Trophoblast cell (in vitro differentiated cells and primary cell): Measurements from ENCODE around the gene TBX4.

Experiments used
- DNase-seq, 2 donors: peaks; one replicate each; pipeline ENCODE4 v3.0.0-alpha.2; 2016
- H2AFZ ChIP-seq: 2 replicates; pipeline ENCODE4 v1.6.1; 2013; ENCODE audit warnings: low read length, moderate library complexity, mild to moderate bottlenecking; ENCODE audit not compliant: insufficient read depth, poor library complexity
- H2AK5ac ChIP-seq: 2 replicates; pipeline ENCODE4 v1.6.1; 2013; ENCODE audit warnings: mild to moderate bottlenecking, low read length
- H2BK120ac ChIP-seq: 2 replicates; pipeline ENCODE4 v1.6.1; 2013; ENCODE audit warnings: low read length, mild to moderate bottlenecking, moderate library complexity; ENCODE audit not compliant: insufficient read depth, poor library complexity
- H2BK12ac ChIP-seq: 2 replicates; pipeline ENCODE4 v1.6.1; 2013; ENCODE audit warnings: mild to moderate bottlenecking, low read length, moderate library complexity
- H2BK5ac ChIP-seq: 2 replicates; pipeline ENCODE4 v1.6.1; 2013; ENCODE audit warnings: low read length, low read depth, moderate library complexity, mild to moderate bottlenecking; ENCODE audit not compliant: poor library complexity
- H3K14ac ChIP-seq: 2 replicates; pipeline ENCODE4 v1.6.1; 2013; ENCODE audit warnings: mild to moderate bottlenecking, low read length
- H3K18ac ChIP-seq: 2 replicates; pipeline ENCODE4 v1.6.1; 2013; ENCODE audit warnings: mild to moderate bottlenecking, low read length
- H3K23ac ChIP-seq: 2 replicates; pipeline ENCODE4 v1.6.1; 2013; ENCODE audit warnings: low read length
- H3K27ac ChIP-seq: 2 replicates; pipeline ENCODE4 v1.5.1; 2013; ENCODE audit warnings: low read depth, mild to moderate bottlenecking, inconsistent platforms, low read length, moderate library complexity
- H3K27me3 ChIP-seq: 2 replicates; pipeline ENCODE4 v1.6.1; 2013; ENCODE audit warnings: inconsistent platforms, mild to moderate bottlenecking, low read length, moderate library complexity; ENCODE audit not compliant: insufficient read depth
- H3K36me3 ChIP-seq, 2 experiments: 1 replicate in 1 of 2; 2 replicates in 1 of 2; pipeline ENCODE4 v1.6.1; 2013; ENCODE audit warnings: low read length in 2 of 2, mild to moderate bottlenecking in 2 of 2, moderate library complexity in 1 of 2; ENCODE audit not compliant: insufficient read depth in 2 of 2, control insufficient read depth in 1 of 2
- H3K4ac ChIP-seq: 2 replicates; pipeline ENCODE4 v1.6.1; 2013; ENCODE audit warnings: low read depth, mild to moderate bottlenecking, low read length, moderate library complexity
- H3K4me1 ChIP-seq, 2 experiments: 1 replicate in 1 of 2; 2 replicates in 1 of 2; pipeline ENCODE4 v1.6.1; 2013; ENCODE audit warnings: low read length in 2 of 2, mild to moderate bottlenecking in 2 of 2, moderate library complexity in 1 of 2; ENCODE audit not compliant: insufficient read depth in 2 of 2, control insufficient read depth in 1 of 2
- H3K4me2 ChIP-seq: 2 replicates; pipeline ENCODE4 v1.6.1; 2013; ENCODE audit warnings: inconsistent platforms, mild to moderate bottlenecking, low read length, moderate library complexity
- H3K4me3 ChIP-seq: 2 replicates; pipeline ENCODE4 v1.5.1; 2013; ENCODE audit warnings: mild to moderate bottlenecking, low read depth, low read length, inconsistent platforms
- H3K79me1 ChIP-seq: one replicate; pipeline ENCODE4 v1.6.1; 2013; ENCODE audit warnings: low read length
- H3K79me2 ChIP-seq: 2 replicates; pipeline ENCODE4 v1.6.1; 2013; ENCODE audit warnings: low read length, mild to moderate bottlenecking; ENCODE audit not compliant: control insufficient read depth, insufficient read depth, poor library complexity
- H3K9ac ChIP-seq: 2 replicates; pipeline ENCODE4 v1.6.1; 2013; ENCODE audit warnings: mild to moderate bottlenecking, low read length
- H3K9me3 ChIP-seq: 2 replicates; pipeline ENCODE4 v1.6.1; 2013; ENCODE audit warnings: low read depth, mild to moderate bottlenecking, control low read depth, inconsistent platforms, low read length; ENCODE audit not compliant: insufficient read depth
- H4K12ac ChIP-seq: 2 replicates; pipeline ENCODE4 v1.6.1; 2013; ENCODE audit warnings: low read depth, mild to moderate bottlenecking, low read length, moderate library complexity
- H4K8ac ChIP-seq: 2 replicates; pipeline ENCODE4 v1.6.1; 2013; ENCODE audit warnings: low read depth, mild to moderate bottlenecking, low read length, moderate library complexity
- H4K91ac ChIP-seq: one replicate; pipeline ENCODE4 v1.6.1; 2013; ENCODE audit warnings: low read depth, mild to moderate bottlenecking, low read length, moderate library complexity
- WGBS: extraction: QIAGEN DNeasy Blood & Tissue Kit; methylation state at CpG from one replicate; pipeline ENCODE4 v1.1.7; 2013; ENCODE audit warnings: missing lambda C conversion rate; ENCODE audit not compliant: insufficient read length, insufficient coverage; ENCODE audit errors: extremely low coverage; 5-methylcytosine and 5-hydroxymethylcytosine counted together

TBX4 gene

DNA sequence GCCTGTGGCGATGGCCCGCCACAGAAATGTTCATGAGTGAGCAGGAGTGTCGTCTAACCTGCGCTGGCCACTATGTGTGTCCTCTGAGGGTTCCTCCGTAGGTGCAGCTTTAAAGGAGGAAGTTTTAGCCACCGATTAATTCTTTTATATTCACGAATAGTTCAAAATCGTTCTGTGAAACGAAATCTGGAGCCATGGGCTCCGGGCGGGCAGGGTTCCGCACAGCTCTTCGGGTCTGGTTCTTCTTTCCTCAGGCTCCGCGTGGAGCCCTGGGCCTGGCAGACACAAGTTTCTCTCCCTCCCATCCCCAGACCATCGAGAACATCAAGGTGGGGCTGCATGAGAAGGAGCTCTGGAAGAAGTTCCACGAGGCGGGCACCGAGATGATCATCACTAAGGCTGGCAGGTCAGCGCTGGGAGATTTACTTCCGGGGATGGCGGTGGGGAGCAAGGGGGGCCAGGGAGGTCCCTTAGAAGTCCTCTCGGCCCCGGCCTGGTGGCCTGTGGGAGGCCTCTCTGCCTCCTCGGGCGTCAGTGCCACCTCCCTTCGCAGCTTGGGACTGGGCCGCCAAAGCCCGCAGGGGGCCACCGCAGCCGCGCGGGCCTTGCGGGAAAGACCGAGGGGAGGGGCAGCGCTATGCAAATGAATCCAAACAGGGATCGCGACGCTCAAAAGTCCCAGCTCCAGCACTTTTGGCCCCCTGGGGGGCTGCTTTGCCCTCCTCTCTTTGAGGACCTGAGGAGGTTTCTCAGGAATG, 5.2 kb downstream of the TBX4 start:
- Histone ChIP-seq H3K9me3 (peaks cover 8% of the 10 kb centered on the region), H3K14ac (no peak overlapping the region), H4K91ac (no peak overlapping the region), H3K79me1 (no peaks in the 10 kb centered on the region), H3K9ac (no peak overlapping the region), H4K12ac (no peak overlapping the region), H3K36me3 (no peaks in the 10 kb centered on the region), H3K4me2 (peak overlapping the region; percentile 23), H3K18ac (no peak overlapping the region), H3K4ac (no peak overlapping the region), H2BK12ac (no peak overlapping the region), H2BK120ac (no peak overlapping the region), H2AFZ (no peak overlapping the region), H4K8ac (no peak overlapping the region), H2AK5ac (no peak overlapping the region), H3K27me3 (peaks cover 88% of the 10 kb centered on the region), H3K4me1 (peaks cover 1 to 8% of the 10 kb centered on the region in 2 experiments), H3K23ac (no peak overlapping the region), H3K27ac (no peak overlapping the region), H3K79me2 (peaks cover under 1% of the 10 kb centered on the region), H2BK5ac (no peak overlapping the region), H3K4me3 (no peak overlapping the region)
- DNase-seq = no peak
- no CpG with 5 or more reads among the region's 39 CpGs for WGBS

DNA sequence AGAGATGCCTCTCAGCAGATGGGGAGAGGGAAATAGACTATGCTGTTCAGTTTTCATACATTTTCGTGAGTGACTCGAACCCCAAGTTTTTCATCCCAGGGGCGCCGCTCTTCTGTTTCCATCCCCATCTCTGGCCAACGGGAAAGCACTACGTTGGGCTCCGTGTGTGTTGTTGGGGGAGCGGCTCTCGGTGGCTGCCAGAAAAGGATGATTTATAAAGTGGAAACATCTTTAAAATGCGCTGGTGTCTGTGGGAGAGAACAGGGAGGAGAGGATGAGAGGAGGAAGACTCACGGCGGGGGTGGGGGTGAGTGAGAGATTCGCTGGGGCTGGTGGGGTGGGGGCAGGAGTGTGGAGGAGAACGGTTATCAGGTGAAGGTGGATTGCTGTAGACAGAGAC, 5.8 kb downstream of the TBX4 start:
- Histone ChIP-seq H3K4me3 (no peak overlapping the region), H3K36me3 (no peaks in the 10 kb centered on the region), H2AFZ (no peak overlapping the region), H2BK5ac (no peak overlapping the region), H2BK12ac (no peak overlapping the region), H4K8ac (no peak overlapping the region), H4K91ac (no peak overlapping the region), H3K9ac (no peak overlapping the region), H3K4me2 (no peak overlapping the region), H3K18ac (no peak overlapping the region), H3K4ac (no peak overlapping the region), H4K12ac (no peak overlapping the region), H3K23ac (no peak overlapping the region), H3K27ac (no peak overlapping the region), H2BK120ac (no peak overlapping the region), H3K9me3 (peaks cover 8% of the 10 kb centered on the region), H2AK5ac (no peak overlapping the region), H3K4me1 (peaks cover 3 to 8% of the 10 kb centered on the region in 2 experiments), H3K79me2 (no peaks in the 10 kb centered on the region), H3K14ac (no peak overlapping the region), H3K79me1 (no peaks in the 10 kb centered on the region), H3K27me3 (peaks cover 89% of the 10 kb centered on the region)
- DNase-seq = no peak
- no CpG with 5 or more reads among the region's 14 CpGs for WGBS

DNA sequence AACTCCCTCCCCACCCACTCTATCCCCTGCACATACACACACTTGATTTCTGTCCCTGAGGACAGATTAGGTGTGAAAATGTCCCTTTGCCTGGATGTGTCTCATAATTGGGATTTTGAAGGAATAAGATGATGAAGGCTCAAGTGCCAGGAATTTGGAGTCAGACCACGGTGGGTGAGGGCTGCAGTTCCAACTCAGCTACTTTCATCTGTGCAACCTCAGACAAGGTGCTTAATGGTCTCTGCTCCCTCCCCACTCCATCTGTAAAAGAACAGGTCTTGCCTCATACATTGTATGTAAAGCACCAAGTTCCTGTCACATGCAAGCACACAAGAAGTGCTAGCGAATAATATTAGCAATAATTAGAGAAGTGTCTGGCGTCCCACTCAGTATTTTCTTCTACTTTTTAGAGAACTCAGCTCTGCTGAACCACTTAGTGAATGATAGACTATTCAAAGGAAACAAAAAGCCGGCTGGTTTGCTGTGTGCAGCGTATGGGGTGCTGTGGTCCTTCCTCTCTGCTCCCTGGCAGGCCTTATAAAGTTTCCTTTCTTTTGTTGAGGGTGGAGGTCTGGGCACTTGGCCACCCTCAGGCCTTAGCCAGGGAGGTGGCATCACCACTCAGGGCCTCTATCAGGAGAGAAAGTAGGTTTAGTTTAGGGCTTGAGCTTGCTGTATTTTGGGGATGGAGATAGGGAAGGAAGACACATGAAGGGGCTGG, 6.4 kb downstream of the TBX4 start:
- no peak overlapping the region for H3K18ac ChIP-seq
- H3K79me2 ChIP-seq = no peaks in the 10 kb centered on the region
- H2AFZ ChIP-seq = no peak overlapping the region
- H2AK5ac ChIP-seq = no peak overlapping the region
- H4K91ac ChIP-seq = no peak overlapping the region
- no peaks in the 10 kb centered on the region for H3K79me1 ChIP-seq
- no peak overlapping the region for H3K4me3 ChIP-seq
- no peak overlapping the region for H2BK12ac ChIP-seq
- H2BK5ac ChIP-seq = no peak overlapping the region
- H3K4me2 ChIP-seq = no peak overlapping the region
- no peak overlapping the region for H3K27ac ChIP-seq
- peaks cover 13% of the 10 kb centered on the region for H3K9me3 ChIP-seq
- no peak overlapping the region for H2BK120ac ChIP-seq
- H3K23ac ChIP-seq = peak overlapping the region; percentile 44
- no peak overlapping the region for H4K8ac ChIP-seq
- WGBS = no CpG with 5 or more reads among the region's 5 CpGs
- H3K27me3 ChIP-seq = peaks cover 93% of the 10 kb centered on the region
- no peaks in the 10 kb centered on the region for H3K36me3 ChIP-seq
- no peak for DNase-seq
- no peak overlapping the region for H3K4ac ChIP-seq
- H4K12ac ChIP-seq = no peak overlapping the region
- peaks cover 3 to 8% of the 10 kb centered on the region in 2 experiments for H3K4me1 ChIP-seq
- H3K9ac ChIP-seq = no peak overlapping the region
- H3K14ac ChIP-seq = no peak overlapping the region

DNA sequence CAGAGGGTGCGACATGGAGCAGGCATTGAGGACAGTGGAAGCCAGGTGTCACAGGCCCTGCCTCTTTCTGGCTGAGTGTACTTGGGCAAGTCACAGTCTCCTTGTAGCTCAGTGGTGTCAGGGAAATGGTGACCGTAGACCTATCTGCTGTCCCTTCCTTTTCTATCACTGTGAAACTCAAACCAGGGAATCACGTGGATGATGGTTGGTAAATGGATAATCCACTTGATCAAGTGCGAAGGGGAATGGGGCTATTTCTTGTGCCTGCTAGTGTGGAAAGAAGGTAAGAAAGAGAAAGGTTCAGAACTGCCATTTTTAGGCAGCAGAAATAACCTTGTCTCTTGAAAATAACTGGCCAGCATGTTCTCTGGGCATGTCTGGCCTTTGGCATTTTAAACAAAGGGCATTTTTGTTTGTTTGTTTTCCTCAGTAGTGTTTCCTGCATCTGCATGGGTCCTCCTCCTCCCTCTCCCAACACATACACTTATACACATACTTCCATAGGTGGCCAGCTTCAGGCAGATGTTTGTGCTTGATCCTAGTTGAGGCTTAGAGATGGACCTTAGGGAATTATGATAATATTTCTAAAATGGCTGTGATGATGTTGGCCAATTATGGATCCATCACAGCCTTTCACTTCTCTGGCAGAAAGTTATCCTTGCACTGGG, 7.1 kb downstream of the TBX4 start:
- Histone ChIP-seq H2BK5ac (no peak overlapping the region), H2BK120ac (no peak overlapping the region), H3K27me3 (peaks cover 90% of the 10 kb centered on the region), H2AFZ (no peak overlapping the region), H3K4me1 (peaks cover 3 to 8% of the 10 kb centered on the region in 2 experiments), H4K12ac (no peak overlapping the region), H3K23ac (peak overlapping the region; percentile 44), H2AK5ac (no peak overlapping the region), H2BK12ac (no peak overlapping the region), H3K4ac (no peak overlapping the region), H4K91ac (no peak overlapping the region), H4K8ac (no peak overlapping the region), H3K4me2 (no peak overlapping the region), H3K79me2 (no peaks in the 10 kb centered on the region), H3K4me3 (no peak overlapping the region), H3K27ac (no peak overlapping the region), H3K14ac (no peak overlapping the region), H3K36me3 (no peaks in the 10 kb centered on the region), H3K9ac (no peak overlapping the region), H3K18ac (no peak overlapping the region), H3K9me3 (peaks cover 15% of the 10 kb centered on the region), H3K79me1 (no peaks in the 10 kb centered on the region)
- no CpG with 5 or more reads among the region's 4 CpGs for WGBS
- no peak for DNase-seq
